GM23248 (cell line): Measurements from ENCODE around the gene SMYD3.

ENCODE experiments used
- EZH2 ChIP-seq: fragments of 200-600 bp; sonication (generic); IDR thresholded peaks from 2 replicates; pipeline ENCODE4 v1.6.1; 2018; ENCODE audit warnings: antibody characterized with exemption, mild to moderate bottlenecking; ENCODE audit not compliant: insufficient read depth, poor library complexity, severe bottlenecking
- EZH2phosphoT487 ChIP-seq: fragments of 200-600 bp; sonication (generic); IDR thresholded peaks from 2 replicates; pipeline ENCODE4 v1.6.1; 2018; ENCODE audit warnings: antibody characterized with exemption, moderate library complexity, mild to moderate bottlenecking, low read depth; ENCODE audit not compliant: insufficient read depth

GRCh38 chr1:245859493-245860114 lies 647.5 kb downstream of the SMYD3 start:
- no peak for TF ChIP-seq EZH2
- TF ChIP-seq EZH2phosphoT487: no peak
